IMR-90 (cell line): ENCODE data around the gene NLGN3. TPM values are rescaled to one million over a fixed set of nuclear protein-coding genes. Genes with fewer than 3 reads are reported as not detected.

Experiments
- ATAC-seq: fragments of 200-7000 bp; cut with Tn5 transposase; 2 replicates; pipeline ENCODE4 v1.9.1; 2020; ENCODE audit warnings: low read depth, mild to moderate bottlenecking, moderate library complexity
- BruUV-seq: library from RNA; stranded (reverse); fragments of 400-500 nt; replicated peaks from 2 replicates; lab custom pipeline; 2021; lab: Mats Ljungman, UMichigan
- CTCF ChIA-PET: fragments of 300-600 bp; formaldehyde crosslinking; extraction: SDS; loops from one replicate; lab custom pipeline; 2021; ENCODE audit warnings: antibody characterized with exemption; lab: Yijun Ruan, JAX
- POLR2A ChIA-PET: fragments of 300-600 bp; sonication (Branson Sonifier 250); formaldehyde crosslinking; loops from one replicate; lab custom pipeline; 2022; ENCODE audit warnings: antibody characterized with exemption; ENCODE audit not compliant: unreplicated experiment; lab: Charles Lee
- DNase-seq: peaks from one replicate; pipeline ENCODE4 v3.0.0; 2013
- H2AFZ ChIP-seq: replicated peaks from 2 replicates; pipeline ENCODE3; 2013; ENCODE audit warnings: low read length, mild to moderate bottlenecking; ENCODE audit not compliant: poor library complexity
- H2AK5ac ChIP-seq: 2 replicates; pipeline ENCODE4 v1.6.1; 2013; ENCODE audit warnings: low read depth, low read length, inconsistent platforms
- H2AK9ac ChIP-seq: replicated peaks from 2 replicates; pipeline ENCODE3; 2013; ENCODE audit warnings: mild to moderate bottlenecking, low read depth, low read length, moderate library complexity; ENCODE audit not compliant: poor library complexity
- H2BK120ac ChIP-seq: 2 replicates; pipeline ENCODE4 v1.6.1; 2013; ENCODE audit warnings: low read depth, low read length, inconsistent platforms
- H2BK15ac ChIP-seq: 3 replicates; pipeline ENCODE4 v1.6.1; 2013; ENCODE audit warnings: low read depth, low read length, inconsistent platforms
- H2BK20ac ChIP-seq: 2 replicates; pipeline ENCODE4 v1.6.1; 2013; ENCODE audit warnings: low read depth, mild to moderate bottlenecking, inconsistent platforms, low read length, moderate library complexity
- H2BK5ac ChIP-seq: 2 replicates; pipeline ENCODE4 v1.6.1; 2013; ENCODE audit warnings: mild to moderate bottlenecking, low read depth, low read length, inconsistent platforms; ENCODE audit not compliant: poor library complexity, severe bottlenecking
- H3K14ac ChIP-seq: replicated peaks from 2 replicates; pipeline ENCODE4 v1.6.1; 2013; ENCODE audit warnings: low read depth, low read length, inconsistent platforms
- H3K18ac ChIP-seq: 2 replicates; pipeline ENCODE4 v1.6.1; 2013; ENCODE audit warnings: low read depth, low read length, control low read depth
- H3K23ac ChIP-seq: 2 replicates; pipeline ENCODE4 v1.6.1; 2013; ENCODE audit warnings: low read depth, low read length, inconsistent platforms
- H3K27ac ChIP-seq: 2 replicates; pipeline ENCODE4 v1.5.1; 2013; ENCODE audit warnings: mild to moderate bottlenecking, control low read depth, low read length; ENCODE audit not compliant: insufficient read depth
- H3K27me3 ChIP-seq: 2 replicates; pipeline ENCODE4 v1.6.1; 2013; ENCODE audit warnings: low read length; ENCODE audit not compliant: control insufficient read depth, insufficient read depth
- H3K36me3 ChIP-seq: 2 replicates; pipeline ENCODE4 v1.6.1; 2013; ENCODE audit warnings: low read length, mixed read lengths; ENCODE audit not compliant: control insufficient read depth, insufficient read depth
- H3K4ac ChIP-seq: 2 replicates; pipeline ENCODE4 v1.6.1; 2013; ENCODE audit warnings: low read depth, low read length, inconsistent platforms
- H3K4me1 ChIP-seq: 2 replicates; pipeline ENCODE4 v1.6.1; 2013; ENCODE audit warnings: low read length, mixed read lengths; ENCODE audit not compliant: control insufficient read depth, insufficient read depth
- H3K4me2 ChIP-seq: 2 replicates; pipeline ENCODE4 v1.6.1; 2013; ENCODE audit warnings: low read depth, mild to moderate bottlenecking, control low read depth, low read length, moderate library complexity
- H3K4me3 ChIP-seq: 2 replicates; pipeline ENCODE4 v1.5.1; 2013; ENCODE audit warnings: low read depth, mild to moderate bottlenecking, control low read depth, low read length, moderate library complexity; ENCODE audit not compliant: insufficient read depth
- H3K56ac ChIP-seq: 2 replicates; pipeline ENCODE4 v1.6.1; 2013; ENCODE audit warnings: low read length, inconsistent platforms; ENCODE audit not compliant: insufficient read depth; ENCODE audit errors: extremely low read depth
- H3K79me1 ChIP-seq, 2 experiments: 2 replicates each; pipeline ENCODE4 v1.6.1; 2013; ENCODE audit warnings: low read length in 2 of 2, inconsistent platforms in 1 of 2, low read depth in 1 of 2
- H3K9ac ChIP-seq: 2 replicates; pipeline ENCODE4 v1.6.1; 2013; ENCODE audit warnings: low read depth, low read length, control low read depth
- H3K9me1 ChIP-seq: 2 replicates; pipeline ENCODE4 v1.6.1; 2013; ENCODE audit warnings: low read length, inconsistent platforms; ENCODE audit not compliant: insufficient read depth
- H3K9me3 ChIP-seq: 2 replicates; pipeline ENCODE4 v1.6.1; 2013; ENCODE audit warnings: low read length; ENCODE audit not compliant: control insufficient read depth, insufficient read depth
- H4K20me1 ChIP-seq: 2 replicates; pipeline ENCODE4 v1.6.1; 2013; ENCODE audit warnings: low read length, inconsistent platforms; ENCODE audit not compliant: insufficient read depth
- H4K5ac ChIP-seq: 2 replicates; pipeline ENCODE4 v1.6.1; 2013; ENCODE audit warnings: mild to moderate bottlenecking, low read depth, low read length, control low read depth
- H4K8ac ChIP-seq, 2 experiments: 2 replicates each; pipeline ENCODE4 v1.6.1; 2013; ENCODE audit warnings: low read depth in 2 of 2, low read length in 2 of 2, control low read depth in 1 of 2, inconsistent platforms in 1 of 2
- H4K91ac ChIP-seq: 2 replicates; pipeline ENCODE4 v1.6.1; 2013; ENCODE audit warnings: low read depth, low read length, inconsistent platforms; ENCODE audit not compliant: insufficient read depth
- CEBPB ChIP-seq: IDR thresholded peaks from 2 replicates; pipeline ENCODE4 v1.6.1; 2012; ENCODE audit warnings: low read depth, low read length, improper control_type of control experiment
- RAD21 ChIP-seq: IDR thresholded peaks from 2 replicates; pipeline ENCODE4 v1.6.1; 2012; ENCODE audit warnings: low read length, improper control_type of control experiment
- WGBS, 2 experiments: methylation state at CpG; one replicate each; pipeline versions ENCODE4 v1.1.5 to v1.1.7; 2013; ENCODE audit warnings: missing lambda C conversion rate in 2 of 2; ENCODE audit not compliant: insufficient read length in 1 of 2; ENCODE audit errors: extremely low coverage in 2 of 2; 5-methylcytosine and 5-hydroxymethylcytosine counted together
- dilution Hi-C: fragments of 300-500 bp; cut with HindIII; formaldehyde crosslinking; loops from one replicate; pipeline ENCODE4 v1.14.3; 2018; ENCODE audit warnings: low sequenced_read_pairs; ENCODE audit not compliant: unreplicated experiment
- in situ Hi-C: fragments of 300-500 bp; cut with MboI; formaldehyde crosslinking; loops from 3 replicates; pipeline ENCODE4 v1.14.3; 2019; ENCODE audit warnings: low sequenced_read_pairs, inconsistent platforms, mixed read lengths
- intact Hi-C: fragments of 100-400 bp; cut with micrococcal nuclease; formaldehyde crosslinking; loops from 2 replicates; pipeline ENCODE4 v1.10.0; 2022
- polyA plus RNA-seq, 3 experiments: library from polyadenylated mRNA; depleted of rRNA; stranded (reverse); fragments of >200 nt; gene quantifications; 2 replicates each; pipeline ENCODE4 v1.2.3, GENCODE V29; 2012; ENCODE audit warnings: low replicate concordance in 1 of 3
- total RNA-seq: library from RNA; depleted of rRNA; stranded (reverse); fragments of >200 nt; gene quantifications from 2 replicates; pipeline ENCODE4 v1.2.3, GENCODE V29; 2012
- TF ChIP-seq, protein P1 (sequence below): fragments of 150-350 bp; IDR thresholded peaks from 2 replicates; pipeline ENCODE4 v1.6.1; 2016; ENCODE audit warnings: low read depth, mild to moderate bottlenecking, low read length, moderate library complexity, borderline replicate concordance

NLGN3 gene
- total and polyA plus RNA-seq, 2 of the 4 experiments (the other 2 are of a cell fraction) = 0.18 to 0.39 TPM

DNA sequence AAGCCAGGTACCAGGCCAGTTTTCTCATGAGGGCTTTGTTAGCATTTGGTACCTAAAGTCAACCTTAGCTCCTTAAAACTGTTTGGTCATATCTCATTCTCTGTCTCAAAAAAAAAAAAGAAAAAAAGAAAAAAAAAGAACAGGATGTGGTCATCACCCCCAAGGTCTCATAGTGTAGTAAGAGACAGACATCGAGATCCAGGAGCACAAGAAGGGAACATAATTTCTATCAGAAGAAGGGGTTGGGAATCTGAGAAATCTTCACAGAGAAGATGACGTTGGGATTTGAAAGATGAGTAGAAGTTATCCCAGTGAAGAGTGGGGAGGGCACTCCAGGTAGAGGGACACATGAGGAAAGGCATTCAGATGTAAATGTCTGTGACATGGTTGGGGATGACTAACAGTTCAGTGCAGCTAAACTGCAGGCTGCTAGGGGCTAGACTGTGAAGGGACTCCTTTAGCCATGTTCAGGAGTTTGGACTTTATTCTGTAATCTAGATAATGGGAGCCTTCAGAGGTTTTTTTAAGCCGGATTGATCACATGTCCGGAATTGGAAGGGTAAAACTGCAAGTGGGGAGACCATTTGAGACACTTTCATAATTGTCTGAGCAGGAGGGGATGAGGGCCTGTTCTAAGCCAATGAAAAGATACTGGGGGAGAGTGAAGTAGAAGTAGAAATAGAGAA lies 51.5 kb downstream of the NLGN3 start:
- intact Hi-C loops = no loop called here
- Histone ChIP-seq H2BK5ac (no peak overlapping the region), H2AK5ac (no peak overlapping the region), H3K27ac (no peak overlapping the region), H3K56ac (no peak overlapping the region), H3K23ac (no peak overlapping the region), H2BK120ac (no peak overlapping the region), H4K91ac (no peak overlapping the region), H3K4me1 (no peaks in the 10 kb centered on the region), H3K4me3 (no peak overlapping the region), H3K9me3 (no peaks in the 10 kb centered on the region), H4K20me1 (no peaks in the 10 kb centered on the region), H3K36me3 (no peaks in the 10 kb centered on the region), H3K79me1 (no peaks in the 10 kb centered on the region), H3K18ac (no peak overlapping the region), H3K14ac (no peak overlapping the region), H3K27me3 (no peaks in the 10 kb centered on the region; the same call in 1 of the 2 replicates), H3K4me2 (no peak overlapping the region), H2AK9ac (no peak overlapping the region), H2BK20ac (no peak overlapping the region), H2AFZ (no peak overlapping the region), H2BK15ac (no peak overlapping the region), H3K9me1 (no peaks in the 10 kb centered on the region), H3K4ac (no peak overlapping the region), H4K5ac (no peak overlapping the region), H3K9ac (no peak overlapping the region), H4K8ac (no peak overlapping the region)
- dilution Hi-C loops = no loop called here
- in situ Hi-C loops = no loop called here
- ATAC-seq (no peak), DNase-seq (no peak)
- WGBS, 2 experiments = 60% methylated on average over 2 of the region's 4 CpGs; no CpG with 5 or more reads in 1 of the 2 experiments
- POLR2A ChIA-PET = no interaction called here
- CTCF ChIA-PET = no interaction called here
- no TSS peak for BruUV-seq
- TF ChIP-seq CEBPB (no peak), RAD21 (no peak)
- TF ChIP-seq, protein P1, sequence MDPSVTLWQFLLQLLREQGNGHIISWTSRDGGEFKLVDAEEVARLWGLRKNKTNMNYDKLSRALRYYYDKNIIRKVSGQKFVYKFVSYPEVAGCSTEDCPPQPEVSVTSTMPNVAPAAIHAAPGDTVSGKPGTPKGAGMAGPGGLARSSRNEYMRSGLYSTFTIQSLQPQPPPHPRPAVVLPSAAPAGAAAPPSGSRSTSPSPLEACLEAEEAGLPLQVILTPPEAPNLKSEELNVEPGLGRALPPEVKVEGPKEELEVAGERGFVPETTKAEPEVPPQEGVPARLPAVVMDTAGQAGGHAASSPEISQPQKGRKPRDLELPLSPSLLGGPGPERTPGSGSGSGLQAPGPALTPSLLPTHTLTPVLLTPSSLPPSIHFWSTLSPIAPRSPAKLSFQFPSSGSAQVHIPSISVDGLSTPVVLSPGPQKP = no peak
